Activated naive CD4-positive, alpha-beta T cell treated with anti-CD3 and anti-CD28 coated beads, Interleukin-2, amount 10 ng/mL, durations not matched to agents 7 days and 5 days (primary cell): ENCODE measurements around the gene LMTK2.

ENCODE experiments used
- CTCF ChIA-PET: fragments of 350-600 bp; sonication (Branson Sonifier 250); formaldehyde crosslinking; loops from one replicate; lab custom pipeline; 2021; ENCODE audit warnings: antibody characterized with exemption; lab: Charles Lee
- DNase-seq: peaks from one replicate; pipeline ENCODE4 v3.0.0-alpha.2; 2020
- H3K27ac Mint-ChIP-seq: one replicate; pipeline ENCODE4 v1.8.0; 2021; ENCODE audit warnings: mild to moderate bottlenecking, moderate library complexity, mixed read lengths
- H3K27me3 Mint-ChIP-seq: one replicate; pipeline ENCODE4 v1.8.0; 2021; ENCODE audit warnings: mild to moderate bottlenecking, mixed read lengths
- H3K36me3 Mint-ChIP-seq: one replicate; pipeline ENCODE4 v1.8.0; 2021; ENCODE audit warnings: mixed read lengths
- H3K4me1 Mint-ChIP-seq: one replicate; pipeline ENCODE4 v1.8.0; 2021; ENCODE audit warnings: mixed read lengths
- H3K4me3 Mint-ChIP-seq: one replicate; pipeline ENCODE4 v1.8.0; 2021; ENCODE audit warnings: mild to moderate bottlenecking, moderate library complexity, mixed read lengths
- H3K9me3 Mint-ChIP-seq: one replicate; pipeline ENCODE4 v1.8.0; 2021; ENCODE audit warnings: mixed read lengths

Gene LMTK2

GRCh38 chr7:98165827-98166667 is 59.4 kb downstream of the LMTK2 start:
- H3K4me3 Mint-ChIP-seq = no peak overlapping the region
- H3K4me1 Mint-ChIP-seq = peaks cover 13% of the 10 kb centered on the region
- peak; percentile 74 for DNase-seq
- no peak overlapping the region for H3K27ac Mint-ChIP-seq
- CTCF ChIA-PET = interaction anchor here (0.6 to 12.0 kb wide), 11 partner anchors 15 to 145 kb away, joined by 3 to 301 read pairs (median 4); partner anchors contain the start of gene LMTK2
- no peaks in the 10 kb centered on the region for H3K36me3 Mint-ChIP-seq
- H3K27me3 Mint-ChIP-seq = no peaks in the 10 kb centered on the region
- no peaks in the 10 kb centered on the region for H3K9me3 Mint-ChIP-seq

- H3K4me1 Mint-ChIP-seq = peaks cover 13% of the 10 kb centered on the region
- CTCF ChIA-PET = interaction anchor here (0.6 to 12.0 kb wide), 10 partner anchors 16 to 146 kb away, joined by 3 to 301 read pairs (median 4); partner anchors contain the start of gene LMTK2
- no peaks in the 10 kb centered on the region for H3K36me3 Mint-ChIP-seq
- H3K27me3 Mint-ChIP-seq = no peaks in the 10 kb centered on the region
- H3K27ac Mint-ChIP-seq = no peak overlapping the region
- no peak for DNase-seq
- no peak overlapping the region for H3K4me3 Mint-ChIP-seq
- H3K9me3 Mint-ChIP-seq = no peaks in the 10 kb centered on the region
Measured at GRCh38 chr7:98166668-98166970, 60.0 kb downstream of the LMTK2 start.

GRCh38 chr7:98167653-98168052 is 61.0 kb downstream of the LMTK2 start:
- Mint-ChIP-seq H3K4me1 (peaks cover 13% of the 10 kb centered on the region), H3K36me3 (peaks cover 4% of the 10 kb centered on the region), H3K4me3 (no peak overlapping the region), H3K9me3 (no peaks in the 10 kb centered on the region), H3K27ac (no peak overlapping the region), H3K27me3 (no peaks in the 10 kb centered on the region)
- no peak for DNase-seq
- CTCF ChIA-PET = interaction anchor here (0.9 to 12.0 kb wide), 9 partner anchors 34 to 154 kb away, joined by 3 to 301 read pairs (median 11); partner anchors contain the start of gene LMTK2

GRCh38 chr7:98168181-98168903 is 61.7 kb downstream of the LMTK2 start:
- H3K27me3 Mint-ChIP-seq = no peaks in the 10 kb centered on the region
- no peak overlapping the region for H3K27ac Mint-ChIP-seq
- peak; percentile 76 for DNase-seq
- CTCF ChIA-PET = interaction anchor here (0.8 to 12.0 kb wide), 22 partner anchors 9 to 166 kb away, joined by 3 to 301 read pairs (median 4); partner anchors contain the start of gene LMTK2
- H3K9me3 Mint-ChIP-seq = no peaks in the 10 kb centered on the region
- H3K4me3 Mint-ChIP-seq = no peak overlapping the region
- H3K4me1 Mint-ChIP-seq = peaks cover 13% of the 10 kb centered on the region
- peaks cover 6% of the 10 kb centered on the region for H3K36me3 Mint-ChIP-seq

- CTCF ChIA-PET = interaction anchor here (0.8 to 12.0 kb wide), 23 partner anchors 9 to 167 kb away, joined by 3 to 301 read pairs (median 4); partner anchors contain the start of gene LMTK2
- peaks cover 6% of the 10 kb centered on the region for H3K36me3 Mint-ChIP-seq
Measured at GRCh38 chr7:98168904-98169621, 62.4 kb downstream of the LMTK2 start.

GRCh38 chr7:98170966-98171365 is 64.3 kb downstream of the LMTK2 start:
- no peaks in the 10 kb centered on the region for H3K9me3 Mint-ChIP-seq
- H3K27ac Mint-ChIP-seq = no peak overlapping the region
- peaks cover 13% of the 10 kb centered on the region for H3K4me1 Mint-ChIP-seq
- CTCF ChIA-PET = interaction anchor here (12.0 kb wide), 1 partner anchor 150 kb away, joined by 301 read pairs; no protein-coding TSS in a partner anchor
- no peak for DNase-seq
- H3K36me3 Mint-ChIP-seq = peaks cover 6% of the 10 kb centered on the region
- no peaks in the 10 kb centered on the region for H3K27me3 Mint-ChIP-seq
- H3K4me3 Mint-ChIP-seq = no peak overlapping the region

More at GRCh38 chr7:98168904-98169621, 62.4 kb downstream of the LMTK2 start:
- H3K27me3 Mint-ChIP-seq = no peaks in the 10 kb centered on the region
- no peaks in the 10 kb centered on the region for H3K9me3 Mint-ChIP-seq
- H3K4me3 Mint-ChIP-seq = no peak overlapping the region
- H3K27ac Mint-ChIP-seq = no peak overlapping the region
- H3K4me1 Mint-ChIP-seq = peaks cover 13% of the 10 kb centered on the region
- DNase-seq = no peak

GRCh38 chr7:98171449-98171848 is 64.8 kb downstream of the LMTK2 start:
- H3K36me3 Mint-ChIP-seq = peaks cover 6% of the 10 kb centered on the region
- H3K4me3 Mint-ChIP-seq = no peak overlapping the region
- DNase-seq = no peak
- H3K27ac Mint-ChIP-seq = no peak overlapping the region
- CTCF ChIA-PET = interaction anchor here (12.0 kb wide), 1 partner anchor 151 kb away, joined by 301 read pairs; no protein-coding TSS in a partner anchor
- no peaks in the 10 kb centered on the region for H3K27me3 Mint-ChIP-seq
- peaks cover 13% of the 10 kb centered on the region for H3K4me1 Mint-ChIP-seq
- H3K9me3 Mint-ChIP-seq = no peaks in the 10 kb centered on the region

GRCh38 chr7:98174334-98175259 is 67.9 kb downstream of the LMTK2 start:
- Mint-ChIP-seq H3K4me1 (peaks cover under 1% of the 10 kb centered on the region), H3K4me3 (no peak overlapping the region), H3K27ac (no peak overlapping the region), H3K27me3 (no peaks in the 10 kb centered on the region), H3K36me3 (peaks cover 6% of the 10 kb centered on the region), H3K9me3 (no peaks in the 10 kb centered on the region)
- DNase-seq = no peak
- CTCF ChIA-PET = no interaction called here

GRCh38 chr7:98175260-98175940 is 68.7 kb downstream of the LMTK2 start:
- Mint-ChIP-seq H3K4me3 (no peak overlapping the region), H3K27me3 (no peaks in the 10 kb centered on the region), H3K36me3 (peaks cover 6% of the 10 kb centered on the region), H3K9me3 (no peaks in the 10 kb centered on the region), H3K4me1 (no peaks in the 10 kb centered on the region), H3K27ac (no peak overlapping the region)
- no peak for DNase-seq
- CTCF ChIA-PET = interaction anchor here (1.3 kb wide), 1 partner anchor 154 kb away, joined by 4 read pairs; no protein-coding TSS in a partner anchor

GRCh38 chr7:98177553-98177952 is 70.9 kb downstream of the LMTK2 start:
- Mint-ChIP-seq H3K4me3 (no peak overlapping the region), H3K27me3 (no peaks in the 10 kb centered on the region), H3K9me3 (no peaks in the 10 kb centered on the region), H3K36me3 (peaks cover 4% of the 10 kb centered on the region), H3K4me1 (no peaks in the 10 kb centered on the region), H3K27ac (no peak overlapping the region)
- CTCF ChIA-PET = interaction anchor here (1.5 kb wide), 1 partner anchor 9 kb away, joined by 6 read pairs; no protein-coding TSS in a partner anchor
- no peak for DNase-seq

- no peaks in the 10 kb centered on the region for H3K4me1 Mint-ChIP-seq
- CTCF ChIA-PET = interaction anchor here (1.5 kb wide), 1 partner anchor 10 kb away, joined by 6 read pairs; no protein-coding TSS in a partner anchor
- no peak overlapping the region for H3K27ac Mint-ChIP-seq
- H3K4me3 Mint-ChIP-seq = no peak overlapping the region
- H3K36me3 Mint-ChIP-seq = peaks cover 2% of the 10 kb centered on the region
- no peaks in the 10 kb centered on the region for H3K9me3 Mint-ChIP-seq
- no peak for DNase-seq
- H3K27me3 Mint-ChIP-seq = no peaks in the 10 kb centered on the region
Measured at GRCh38 chr7:98178321-98178720, 71.7 kb downstream of the LMTK2 start.

- H3K27me3 Mint-ChIP-seq = no peaks in the 10 kb centered on the region
- no peak overlapping the region for H3K27ac Mint-ChIP-seq
- no peaks in the 10 kb centered on the region for H3K4me1 Mint-ChIP-seq
- DNase-seq = no peak
- H3K4me3 Mint-ChIP-seq = no peak overlapping the region
- H3K36me3 Mint-ChIP-seq = peaks cover 2% of the 10 kb centered on the region
- H3K9me3 Mint-ChIP-seq = no peaks in the 10 kb centered on the region
- CTCF ChIA-PET = interaction anchor here (1.0 to 2.6 kb wide), 3 partner anchors 10 to 157 kb away, joined by 3 to 6 read pairs (median 4); no protein-coding TSS in a partner anchor
Measured at GRCh38 chr7:98178762-98179490, 72.3 kb downstream of the LMTK2 start.
